Stimulated activated CD4-positive, alpha-beta T cell treated with anti-CD3 and anti-CD28 coated beads, Interleukin-12 subunit alpha, Interleukin-12 subunit beta, amount 100 ng/mL, for 4 hours (primary cell): Measurements from ENCODE around the gene MTHFD2L.

Experiments used
- DNase-seq: peaks from one replicate; pipeline ENCODE4 v3.0.0-alpha.2; 2020

MTHFD2L gene

DNA sequence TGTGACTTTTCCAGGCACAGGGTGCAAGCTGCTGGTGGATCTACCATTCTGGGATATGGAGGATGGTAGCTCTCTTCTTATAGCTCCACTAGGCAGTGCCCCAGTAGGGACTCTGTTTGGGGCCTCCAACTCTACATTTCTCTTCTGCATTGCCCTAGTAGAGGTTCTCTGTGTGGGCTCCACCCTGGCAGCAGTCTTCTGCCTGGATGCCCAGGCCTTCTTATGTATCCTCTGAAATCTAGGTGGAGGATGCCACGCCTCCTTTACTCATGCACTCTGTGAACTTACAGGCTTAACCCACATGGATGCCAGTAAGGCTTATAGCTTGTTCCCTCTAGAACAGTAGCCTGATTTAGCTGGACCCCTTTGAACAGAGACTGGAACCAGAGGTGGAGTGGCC is 186.1 kb downstream of the MTHFD2L start:
- no peak for DNase-seq
